ENCODE results near the gene NREP. TPM values are rescaled to one million over a fixed set of nuclear protein-coding genes. Genes with fewer than 3 reads are reported as not detected.

The NREP gene
- total and polyA plus RNA-seq, 4 experiments from 2014 or later, result 0.25 to 0.80 (median 0.38) TPM

DNA sequence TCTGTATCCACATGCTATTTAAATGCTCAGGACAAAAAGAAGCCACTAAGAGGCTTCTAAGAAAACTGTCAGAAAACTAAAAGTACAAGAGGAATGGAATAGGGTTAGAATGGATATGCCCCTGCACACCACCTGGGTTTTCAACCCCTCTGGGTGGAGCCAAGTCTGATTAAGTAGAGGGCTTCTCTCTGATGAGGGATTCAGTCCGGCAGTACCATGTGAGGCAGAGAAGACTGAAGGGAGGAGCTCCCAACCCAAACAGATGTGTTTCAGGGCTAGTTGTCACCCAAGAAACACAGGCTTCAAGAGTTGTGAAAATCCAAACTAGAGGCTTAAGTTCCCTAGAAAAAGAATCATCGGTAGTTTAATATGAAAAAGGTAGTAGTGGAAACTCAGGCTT, 12.5 kb downstream of the NREP start:
- Mint-ChIP-seq H3K4me1 (no peaks in the 10 kb centered on the region), H3K27me3 (peaks cover 8 to 10% of the 10 kb centered on the region in 2 donors), H3K4me3 (no peak overlapping the region), H3K27ac (no peak overlapping the region), H3K9me3 (no peaks in the 10 kb centered on the region), H3K36me3 (no peaks in the 10 kb centered on the region)
- DNase-seq, result no peak
- H3K36me3 ChIP-seq (ENCODE audit: insufficient read depth, low read length), result no peaks in the 10 kb centered on the region
- no peak overlapping the region for H3K4me3 ChIP-seq (ENCODE audit: low read length in 2 of 2)
- H3K27ac ChIP-seq (ENCODE audit: low read depth, low read length), result no peak overlapping the region
- no peaks in the 10 kb centered on the region for H3K27me3 ChIP-seq (ENCODE audit: insufficient read depth, low read length)
- H3K4me1 ChIP-seq (ENCODE audit: insufficient read depth, low read length), result no peaks in the 10 kb centered on the region
- intact Hi-C loops (cut with micrococcal nuclease), result no loop called here
- POLR2A ChIA-PET (ENCODE audit: partially characterized antibody), result no interaction called here
- CTCF ChIA-PET (ENCODE audit: partially characterized antibody), result no interaction called here
- no peaks in the 10 kb centered on the region for H3K9me3 ChIP-seq (ENCODE audit: control insufficient read depth in 1 of 2, low read length in 2 of 2)

- H3K4me1 Mint-ChIP-seq, result no peaks in the 10 kb centered on the region
- CTCF ChIA-PET (ENCODE audit: partially characterized antibody), result no interaction called here
- H3K9me3 Mint-ChIP-seq, result no peaks in the 10 kb centered on the region
- Histone ChIP-seq H3K36me3 (ENCODE audit: insufficient read depth, low read length) (no peaks in the 10 kb centered on the region), H3K4me1 (ENCODE audit: insufficient read depth, low read length) (no peaks in the 10 kb centered on the region), H3K9me3 (ENCODE audit: control insufficient read depth in 1 of 2, low read length in 2 of 2) (no peaks in the 10 kb centered on the region), H3K4me3 (ENCODE audit: low read length in 2 of 2) (no peak overlapping the region), H3K27ac (ENCODE audit: low read depth, low read length) (no peak overlapping the region), H3K27me3 (ENCODE audit: insufficient read depth, low read length) (no peaks in the 10 kb centered on the region)
- H3K27me3 Mint-ChIP-seq, result peaks cover 8 to 10% of the 10 kb centered on the region in 2 donors
- H3K27ac Mint-ChIP-seq, result no peak overlapping the region
- intact Hi-C loops (cut with micrococcal nuclease), result no loop called here
- no peaks in the 10 kb centered on the region for H3K36me3 Mint-ChIP-seq
- POLR2A ChIA-PET (ENCODE audit: partially characterized antibody), result no interaction called here
- H3K4me3 Mint-ChIP-seq, result no peak overlapping the region
- no peak for DNase-seq
Measured at GRCh38 chr5:111743988-111744387, 13.0 kb downstream of the NREP start.

DNA sequence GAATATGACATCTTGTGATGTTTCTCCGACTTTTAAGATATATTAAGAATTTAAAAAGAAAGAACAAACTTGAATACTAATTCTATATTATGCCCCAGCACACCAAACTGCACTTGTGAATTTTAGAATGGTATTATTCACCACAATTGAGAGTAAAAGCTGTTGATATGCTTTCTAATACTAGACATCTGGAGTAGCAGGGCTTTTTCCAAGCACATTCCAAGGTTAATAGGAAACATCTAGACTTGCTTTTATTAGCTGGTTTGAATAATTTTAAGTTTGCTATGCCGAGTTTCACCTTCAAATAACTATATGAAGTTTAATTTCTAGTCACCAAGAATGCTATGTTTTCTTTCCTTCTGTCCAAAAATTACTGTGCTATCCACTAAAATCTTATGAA, 13.5 kb downstream of the NREP start:
- Mint-ChIP-seq H3K4me1 (no peaks in the 10 kb centered on the region), H3K27ac (no peak overlapping the region), H3K4me3 (no peak overlapping the region), H3K36me3 (no peaks in the 10 kb centered on the region), H3K27me3 (peaks cover 8 to 9% of the 10 kb centered on the region in 2 donors), H3K9me3 (no peaks in the 10 kb centered on the region)
- Histone ChIP-seq H3K27ac (ENCODE audit: low read depth, low read length) (no peak overlapping the region), H3K4me3 (ENCODE audit: low read length in 2 of 2) (no peak overlapping the region), H3K4me1 (ENCODE audit: insufficient read depth, low read length) (no peaks in the 10 kb centered on the region), H3K27me3 (ENCODE audit: insufficient read depth, low read length) (no peaks in the 10 kb centered on the region), H3K36me3 (ENCODE audit: insufficient read depth, low read length) (no peaks in the 10 kb centered on the region), H3K9me3 (ENCODE audit: control insufficient read depth in 1 of 2, low read length in 2 of 2) (no peaks in the 10 kb centered on the region)
- ChIA-PET POLR2A (ENCODE audit: partially characterized antibody) (no interaction called here), CTCF (ENCODE audit: partially characterized antibody) (no interaction called here)
- intact Hi-C loops (cut with micrococcal nuclease), result no loop called here
- DNase-seq, result no peak

DNA sequence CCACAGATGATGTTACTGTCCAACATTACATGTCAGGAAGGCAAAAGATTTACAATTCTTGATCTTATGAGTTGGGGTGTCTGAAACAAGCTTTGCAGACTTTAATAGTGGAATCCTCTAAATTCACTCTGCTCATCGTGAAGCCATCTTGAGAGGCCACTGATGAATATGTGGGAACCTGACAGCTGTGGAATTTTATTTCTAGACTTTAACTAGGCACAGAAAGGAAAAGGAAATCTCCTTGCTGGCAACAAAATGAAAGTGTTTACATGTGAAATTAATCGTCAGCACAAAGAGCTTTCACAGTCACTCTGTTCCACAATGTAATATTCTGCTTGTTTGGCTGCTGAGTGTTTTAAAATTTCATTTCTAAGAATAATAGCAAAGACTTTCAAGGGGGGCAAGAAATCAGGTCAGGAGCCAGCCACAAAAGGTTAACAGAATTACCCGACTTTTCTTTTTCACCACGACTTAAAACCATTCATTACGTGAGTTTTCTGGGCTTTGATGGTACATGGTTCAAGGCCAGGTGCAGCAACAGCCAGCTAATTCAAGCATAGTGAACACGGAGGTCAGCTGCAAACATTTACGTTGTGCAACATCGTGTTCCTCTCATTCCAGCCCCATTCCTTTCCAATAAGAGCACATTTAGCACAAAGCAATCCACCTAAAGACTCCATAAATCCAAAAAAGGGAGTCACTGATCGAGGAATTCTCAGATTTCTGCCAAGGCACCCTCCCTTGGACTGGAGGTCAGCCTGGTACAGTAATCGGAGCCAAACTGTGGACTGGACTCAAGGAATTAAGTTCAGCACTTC, 14.6 kb downstream of the NREP start:
- Histone ChIP-seq H3K9me3 (ENCODE audit: control insufficient read depth in 1 of 2, low read length in 2 of 2) (no peaks in the 10 kb centered on the region), H3K36me3 (ENCODE audit: insufficient read depth, low read length) (no peaks in the 10 kb centered on the region), H3K27ac (ENCODE audit: low read depth, low read length) (no peak overlapping the region), H3K27me3 (ENCODE audit: insufficient read depth, low read length) (no peaks in the 10 kb centered on the region), H3K4me3 (ENCODE audit: low read length in 2 of 2) (no peak overlapping the region), H3K4me1 (ENCODE audit: insufficient read depth, low read length) (no peaks in the 10 kb centered on the region)
- no peaks in the 10 kb centered on the region for H3K36me3 Mint-ChIP-seq
- ChIA-PET POLR2A (ENCODE audit: partially characterized antibody) (no interaction called here), CTCF (ENCODE audit: partially characterized antibody) (no interaction called here)
- H3K27me3 Mint-ChIP-seq, result peaks cover 6 to 9% of the 10 kb centered on the region in 2 donors
- no peak for DNase-seq
- H3K4me1 Mint-ChIP-seq, result no peaks in the 10 kb centered on the region
- H3K9me3 Mint-ChIP-seq, result no peaks in the 10 kb centered on the region
- no peak overlapping the region for H3K27ac Mint-ChIP-seq
- intact Hi-C loops (cut with micrococcal nuclease), result no loop called here
- no peak overlapping the region for H3K4me3 Mint-ChIP-seq

GRCh38 chr5:111741278-111741677, 15.7 kb downstream of the NREP start:
- POLR2A ChIA-PET (ENCODE audit: partially characterized antibody), result no interaction called here
- no peak overlapping the region for H3K4me3 ChIP-seq (ENCODE audit: low read length in 2 of 2)
- H3K9me3 ChIP-seq (ENCODE audit: control insufficient read depth in 1 of 2, low read length in 2 of 2), result no peaks in the 10 kb centered on the region
- no peaks in the 10 kb centered on the region for H3K27me3 ChIP-seq (ENCODE audit: insufficient read depth, low read length)
- no peaks in the 10 kb centered on the region for H3K36me3 ChIP-seq (ENCODE audit: insufficient read depth, low read length)
- no peaks in the 10 kb centered on the region for H3K4me1 ChIP-seq (ENCODE audit: insufficient read depth, low read length)
- intact Hi-C loops (cut with micrococcal nuclease), result no loop called here
- Mint-ChIP-seq H3K4me1 (no peaks in the 10 kb centered on the region), H3K36me3 (no peaks in the 10 kb centered on the region), H3K4me3 (no peak overlapping the region), H3K27ac (no peak overlapping the region), H3K9me3 (no peaks in the 10 kb centered on the region), H3K27me3 (peaks cover 6 to 9% of the 10 kb centered on the region in 2 donors)
- no peak for DNase-seq
- CTCF ChIA-PET (ENCODE audit: partially characterized antibody), result no interaction called here
- H3K27ac ChIP-seq (ENCODE audit: low read depth, low read length), result no peak overlapping the region

GRCh38 chr5:111739416-111739815, 17.6 kb downstream of the NREP start:
- H3K27me3 Mint-ChIP-seq, result peaks cover 2 to 6% of the 10 kb centered on the region in 2 donors
- ChIA-PET POLR2A (ENCODE audit: partially characterized antibody) (no interaction called here), CTCF (ENCODE audit: partially characterized antibody) (no interaction called here)
- no peak overlapping the region for H3K27ac Mint-ChIP-seq
- H3K9me3 Mint-ChIP-seq, result no peaks in the 10 kb centered on the region
- H3K4me3 Mint-ChIP-seq, result no peak overlapping the region
- H3K4me1 ChIP-seq (ENCODE audit: insufficient read depth, low read length), result no peaks in the 10 kb centered on the region
- no peak overlapping the region for H3K4me3 ChIP-seq (ENCODE audit: low read length in 2 of 2)
- H3K36me3 ChIP-seq (ENCODE audit: insufficient read depth, low read length), result no peaks in the 10 kb centered on the region
- no peaks in the 10 kb centered on the region for H3K9me3 ChIP-seq (ENCODE audit: control insufficient read depth in 1 of 2, low read length in 2 of 2)
- no peaks in the 10 kb centered on the region for H3K27me3 ChIP-seq (ENCODE audit: insufficient read depth, low read length)
- H3K4me1 Mint-ChIP-seq, result no peaks in the 10 kb centered on the region
- no peaks in the 10 kb centered on the region for H3K36me3 Mint-ChIP-seq
- no peak overlapping the region for H3K27ac ChIP-seq (ENCODE audit: low read depth, low read length)
- intact Hi-C loops (cut with micrococcal nuclease), result no loop called here
- DNase-seq, result no peak

DNA sequence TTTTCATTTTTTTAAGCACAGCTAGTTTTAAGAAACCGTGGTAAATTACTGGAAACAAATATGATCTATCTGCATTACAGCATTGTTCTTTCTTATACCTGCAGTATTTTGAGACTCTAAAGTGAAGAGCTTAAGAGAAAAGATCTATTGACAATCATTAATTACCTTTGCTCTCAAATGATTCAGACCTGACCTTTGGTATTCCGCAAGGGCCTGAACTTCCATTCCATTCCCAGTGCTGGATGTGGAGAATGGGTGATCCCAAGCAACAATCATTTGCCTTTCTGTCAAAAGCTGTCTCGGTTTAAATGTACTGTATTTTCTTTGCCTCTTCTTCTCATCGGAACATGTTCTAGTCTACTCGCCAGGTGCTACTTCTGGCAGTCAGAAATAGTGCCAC, 18.9 kb downstream of the NREP start:
- no peak overlapping the region for H3K27ac ChIP-seq (ENCODE audit: low read depth, low read length)
- H3K27me3 ChIP-seq (ENCODE audit: insufficient read depth, low read length), result no peaks in the 10 kb centered on the region
- CTCF ChIA-PET (ENCODE audit: partially characterized antibody), result no interaction called here
- no peaks in the 10 kb centered on the region for H3K36me3 ChIP-seq (ENCODE audit: insufficient read depth, low read length)
- DNase-seq, result no peak
- no peaks in the 10 kb centered on the region for H3K4me1 ChIP-seq (ENCODE audit: insufficient read depth, low read length)
- Mint-ChIP-seq H3K36me3 (no peaks in the 10 kb centered on the region), H3K4me1 (no peaks in the 10 kb centered on the region), H3K27me3 (peaks cover 4 to 6% of the 10 kb centered on the region in 2 donors), H3K9me3 (no peaks in the 10 kb centered on the region), H3K27ac (no peak overlapping the region), H3K4me3 (no peak overlapping the region)
- H3K4me3 ChIP-seq (ENCODE audit: low read length in 2 of 2), result no peak overlapping the region
- H3K9me3 ChIP-seq (ENCODE audit: control insufficient read depth in 1 of 2, low read length in 2 of 2), result no peaks in the 10 kb centered on the region
- intact Hi-C loops (cut with micrococcal nuclease), result no loop called here
- POLR2A ChIA-PET (ENCODE audit: partially characterized antibody), result no interaction called here

- Mint-ChIP-seq H3K36me3 (no peaks in the 10 kb centered on the region), H3K4me3 (no peak overlapping the region), H3K27me3 (peaks cover 4 to 6% of the 10 kb centered on the region in 2 donors), H3K4me1 (no peaks in the 10 kb centered on the region), H3K9me3 (no peaks in the 10 kb centered on the region), H3K27ac (no peak overlapping the region)
- Histone ChIP-seq H3K4me3 (ENCODE audit: low read length in 2 of 2) (no peak overlapping the region), H3K36me3 (ENCODE audit: insufficient read depth, low read length) (no peaks in the 10 kb centered on the region), H3K4me1 (ENCODE audit: insufficient read depth, low read length) (no peaks in the 10 kb centered on the region), H3K27ac (ENCODE audit: low read depth, low read length) (no peak overlapping the region), H3K27me3 (ENCODE audit: insufficient read depth, low read length) (no peaks in the 10 kb centered on the region), H3K9me3 (ENCODE audit: control insufficient read depth in 1 of 2, low read length in 2 of 2) (no peaks in the 10 kb centered on the region)
- DNase-seq, result no peak
- intact Hi-C loops (cut with micrococcal nuclease), result no loop called here
- POLR2A ChIA-PET (ENCODE audit: partially characterized antibody), result no interaction called here
- CTCF ChIA-PET (ENCODE audit: partially characterized antibody), result no interaction called here
Measured at GRCh38 chr5:111737716-111738115, 19.3 kb downstream of the NREP start.

Measured in CD4-positive, alpha-beta memory T cell (primary cell).